Measurements from ENCODE around the gene TOP1.

GRCh38 chr20:41121399-41121798, 92.8 kb downstream of the TOP1 start:
- TF ChIP-seq, protein P1, sequence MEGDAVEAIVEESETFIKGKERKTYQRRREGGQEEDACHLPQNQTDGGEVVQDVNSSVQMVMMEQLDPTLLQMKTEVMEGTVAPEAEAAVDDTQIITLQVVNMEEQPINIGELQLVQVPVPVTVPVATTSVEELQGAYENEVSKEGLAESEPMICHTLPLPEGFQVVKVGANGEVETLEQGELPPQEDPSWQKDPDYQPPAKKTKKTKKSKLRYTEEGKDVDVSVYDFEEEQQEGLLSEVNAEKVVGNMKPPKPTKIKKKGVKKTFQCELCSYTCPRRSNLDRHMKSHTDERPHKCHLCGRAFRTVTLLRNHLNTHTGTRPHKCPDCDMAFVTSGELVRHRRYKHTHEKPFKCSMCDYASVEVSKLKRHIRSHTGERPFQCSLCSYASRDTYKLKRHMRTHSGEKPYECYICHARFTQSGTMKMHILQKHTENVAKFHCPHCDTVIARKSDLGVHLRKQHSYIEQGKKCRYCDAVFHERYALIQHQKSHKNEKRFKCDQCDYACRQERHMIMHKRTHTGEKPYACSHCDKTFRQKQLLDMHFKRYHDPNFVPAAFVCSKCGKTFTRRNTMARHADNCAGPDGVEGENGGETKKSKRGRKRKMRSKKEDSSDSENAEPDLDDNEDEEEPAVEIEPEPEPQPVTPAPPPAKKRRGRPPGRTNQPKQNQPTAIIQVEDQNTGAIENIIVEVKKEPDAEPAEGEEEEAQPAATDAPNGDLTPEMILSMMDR (IDR thresholded peaks at IDR 0.05), result no peak
- no peak for TF ChIP-seq POLR2A (IDR thresholded peaks at IDR 0.05)

Data from stomach (tissue), 4 donors.